ENCODE data around the gene ASB13.

ASB13 gene

DNA sequence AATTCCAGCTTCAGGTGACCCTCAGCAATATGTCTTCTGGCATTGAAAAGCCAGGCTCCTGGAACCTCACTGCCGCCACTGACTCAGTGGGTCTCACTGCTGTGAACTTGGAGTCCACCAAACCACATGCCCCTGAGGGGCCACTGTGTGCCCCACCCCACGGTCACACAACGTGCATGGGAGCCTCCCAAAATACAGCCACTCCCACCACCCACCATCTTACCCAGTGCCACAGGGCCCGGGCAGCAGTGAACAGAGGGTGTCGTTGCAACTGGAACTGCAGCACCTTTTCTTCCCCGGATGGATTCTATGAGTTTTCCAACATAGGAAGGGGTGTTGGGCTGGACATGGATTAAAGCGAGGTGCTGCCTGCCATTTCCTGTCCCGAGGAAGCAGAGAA is 60.1 kb downstream of the ASB13 start:
- no peak for DNase-seq (ENCODE audit: low read depth)
- TF ChIP-seq, protein P1, sequence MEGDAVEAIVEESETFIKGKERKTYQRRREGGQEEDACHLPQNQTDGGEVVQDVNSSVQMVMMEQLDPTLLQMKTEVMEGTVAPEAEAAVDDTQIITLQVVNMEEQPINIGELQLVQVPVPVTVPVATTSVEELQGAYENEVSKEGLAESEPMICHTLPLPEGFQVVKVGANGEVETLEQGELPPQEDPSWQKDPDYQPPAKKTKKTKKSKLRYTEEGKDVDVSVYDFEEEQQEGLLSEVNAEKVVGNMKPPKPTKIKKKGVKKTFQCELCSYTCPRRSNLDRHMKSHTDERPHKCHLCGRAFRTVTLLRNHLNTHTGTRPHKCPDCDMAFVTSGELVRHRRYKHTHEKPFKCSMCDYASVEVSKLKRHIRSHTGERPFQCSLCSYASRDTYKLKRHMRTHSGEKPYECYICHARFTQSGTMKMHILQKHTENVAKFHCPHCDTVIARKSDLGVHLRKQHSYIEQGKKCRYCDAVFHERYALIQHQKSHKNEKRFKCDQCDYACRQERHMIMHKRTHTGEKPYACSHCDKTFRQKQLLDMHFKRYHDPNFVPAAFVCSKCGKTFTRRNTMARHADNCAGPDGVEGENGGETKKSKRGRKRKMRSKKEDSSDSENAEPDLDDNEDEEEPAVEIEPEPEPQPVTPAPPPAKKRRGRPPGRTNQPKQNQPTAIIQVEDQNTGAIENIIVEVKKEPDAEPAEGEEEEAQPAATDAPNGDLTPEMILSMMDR (conservative IDR thresholded peaks at IDR 0.05; ENCODE audit: low read depth, low read length): no peak
- no peak overlapping the region for H3K4me3 ChIP-seq (ENCODE audit: low read length)

DNA sequence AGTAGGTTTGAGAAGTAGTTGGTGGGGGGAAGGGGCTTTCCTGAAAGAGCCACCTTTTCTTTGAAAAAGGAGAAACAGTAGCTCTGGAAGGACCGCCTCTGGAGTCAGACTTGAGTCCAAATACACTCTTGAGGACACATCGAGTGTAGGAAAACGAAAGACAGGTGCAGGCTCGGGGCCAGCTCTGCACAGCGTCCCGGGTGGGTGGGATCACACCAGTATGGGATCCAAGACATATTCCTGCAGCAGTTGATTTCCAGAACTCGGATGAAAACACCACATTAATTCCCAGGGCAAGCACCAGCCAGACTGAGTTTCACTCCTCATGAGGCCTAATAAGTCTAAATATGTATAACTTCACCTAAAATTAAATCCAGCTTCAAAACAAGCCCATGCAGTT is 61.4 kb downstream of the ASB13 start:
- no peak for DNase-seq (ENCODE audit: low read depth)
- TF ChIP-seq, protein P1 (conservative IDR thresholded peaks at IDR 0.05; ENCODE audit: low read depth, low read length): no peak

DNA sequence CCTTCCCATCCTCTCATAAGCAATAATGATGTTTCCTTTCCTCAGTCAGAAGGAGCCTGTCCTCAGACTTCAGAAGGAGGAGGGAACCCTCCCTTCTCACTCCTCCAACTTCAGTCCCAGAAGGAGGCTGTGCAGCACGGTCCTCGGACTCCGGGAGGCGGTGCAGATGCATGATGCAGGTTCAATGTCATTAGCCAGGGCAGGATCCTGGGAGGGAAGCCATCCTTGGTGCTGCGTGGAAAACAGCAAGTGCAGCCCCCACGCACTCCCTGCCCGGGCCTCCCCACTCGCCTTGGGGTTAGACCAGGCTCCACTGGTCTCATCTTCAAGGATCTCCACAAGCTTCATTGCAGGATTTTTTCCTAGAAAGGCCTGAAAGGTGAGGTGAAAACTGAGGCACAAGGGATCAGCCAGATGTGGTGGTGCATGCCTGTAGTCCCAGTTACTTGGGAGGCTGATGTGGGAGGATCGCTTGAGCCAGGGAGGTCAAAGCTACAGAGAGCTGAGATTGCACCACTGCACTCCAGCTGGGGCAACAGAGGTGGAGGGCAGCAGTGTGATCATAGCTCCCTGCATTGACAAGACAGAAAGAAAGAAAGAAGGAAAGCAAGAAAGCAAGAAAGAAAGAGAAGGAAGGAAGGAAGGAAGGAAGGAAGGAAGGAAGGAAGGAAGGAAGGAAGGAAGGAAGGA is 62.0 kb downstream of the ASB13 start:
- TF ChIP-seq, protein P1 (conservative IDR thresholded peaks at IDR 0.05; ENCODE audit: low read depth, low read length): no peak
- no peak for DNase-seq (ENCODE audit: low read depth)
- no peak overlapping the region for H3K4me3 ChIP-seq (ENCODE audit: low read length)

More for the DNA sequence above, 61.4 kb downstream of the ASB13 start:
- no peak overlapping the region for H3K4me3 ChIP-seq (ENCODE audit: low read length)

DNA sequence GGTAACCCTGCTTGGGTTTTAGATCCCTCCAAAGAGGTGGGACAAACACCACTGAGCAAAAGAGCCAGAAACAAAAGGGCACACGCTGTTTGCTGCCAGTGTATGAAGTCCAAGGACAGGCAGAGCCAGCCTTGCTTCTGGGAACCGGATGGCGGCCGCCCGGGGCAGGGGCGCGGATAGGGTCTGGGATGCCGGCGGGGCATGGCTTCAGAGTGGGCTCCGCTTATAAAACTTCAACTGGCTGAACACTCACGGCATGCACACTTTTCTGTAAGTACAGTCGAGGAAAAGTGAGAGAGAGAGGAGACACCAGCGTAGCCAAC is 62.6 kb downstream of the ASB13 start:
- TF ChIP-seq, protein P1 (conservative IDR thresholded peaks at IDR 0.05; ENCODE audit: low read depth, low read length): no peak
- H3K4me3 ChIP-seq (ENCODE audit: low read length): no peak overlapping the region
- no peak for DNase-seq (ENCODE audit: low read depth)

DNA sequence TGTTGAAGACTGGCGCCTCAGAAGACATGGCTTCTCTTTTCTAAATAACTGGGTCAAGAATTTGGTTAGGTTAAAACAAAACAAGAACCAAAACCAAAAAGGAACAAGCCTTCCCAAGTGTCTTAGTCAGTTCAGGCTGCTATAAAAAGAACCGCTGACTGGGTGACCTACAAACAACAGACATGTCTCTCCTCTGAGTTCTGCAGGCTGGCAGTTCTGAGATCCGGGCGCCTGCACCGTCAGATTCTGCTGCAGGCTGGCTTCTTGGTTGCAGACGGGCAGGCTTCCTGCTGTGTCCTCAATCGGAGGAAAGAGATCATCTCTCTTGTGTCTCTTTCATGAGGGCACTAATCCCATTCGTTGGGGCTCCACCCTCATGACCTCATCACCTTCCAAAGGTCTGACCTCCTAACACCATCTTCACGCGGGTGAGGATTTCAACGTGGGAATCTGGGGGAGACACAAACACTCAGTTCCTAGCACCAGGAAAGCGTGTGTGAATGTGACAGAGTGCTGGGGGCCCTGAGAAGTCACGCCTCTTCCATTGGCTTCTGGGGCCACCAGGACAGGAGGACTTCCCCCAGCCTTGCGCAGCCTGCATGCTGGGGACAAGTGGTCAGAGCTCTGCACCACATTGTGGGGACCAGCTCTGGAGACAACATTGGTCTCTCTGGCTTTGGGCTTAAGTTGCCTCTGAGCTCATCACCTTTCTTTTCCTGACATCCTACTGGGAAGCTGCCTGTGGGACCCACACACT is 63.1 kb downstream of the ASB13 start:
- TF ChIP-seq, protein P1 (conservative IDR thresholded peaks at IDR 0.05; ENCODE audit: low read depth, low read length): no peak
- DNase-seq (ENCODE audit: low read depth): no peak

DNA sequence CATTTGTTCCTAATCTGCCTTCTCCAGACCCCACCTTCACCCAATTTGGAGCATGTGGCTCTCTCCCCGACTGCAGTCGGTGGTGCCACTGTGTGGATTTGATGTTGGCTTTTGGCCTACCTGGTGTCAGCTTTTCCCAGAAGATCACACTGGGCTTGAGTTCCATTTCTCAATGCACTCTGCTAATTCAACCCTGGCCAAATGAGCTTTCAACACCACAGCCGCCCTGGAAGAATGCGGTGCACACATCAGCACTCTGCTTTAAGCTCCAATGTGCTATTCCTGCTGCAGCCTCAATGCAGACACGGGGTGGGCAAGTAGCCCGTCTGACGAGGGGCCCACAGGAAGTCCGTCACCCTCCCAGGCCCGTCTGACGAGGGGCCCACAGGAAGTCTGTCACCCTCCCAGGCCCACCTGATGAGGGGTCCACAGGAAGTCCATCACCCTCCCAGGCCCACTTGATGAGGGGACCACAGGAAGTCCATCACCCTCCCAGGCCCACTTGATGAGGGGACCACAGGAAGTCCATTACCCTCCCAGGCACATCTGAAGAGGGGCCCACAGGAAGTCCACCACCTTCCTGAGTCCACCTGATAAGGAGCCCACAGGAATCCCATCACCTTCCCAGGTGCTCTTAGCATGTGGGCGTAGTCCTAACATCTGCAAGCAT is 64.4 kb downstream of the ASB13 start:
- peak; percentile 36 for DNase-seq (ENCODE audit: low read depth)
- TF ChIP-seq, protein P1 (conservative IDR thresholded peaks at IDR 0.05; ENCODE audit: low read depth, low read length): no peak
- H3K4me3 ChIP-seq (ENCODE audit: low read length): no peak overlapping the region

More for the DNA sequence above, 63.1 kb downstream of the ASB13 start:
- no peak overlapping the region for H3K4me3 ChIP-seq (ENCODE audit: low read length)

Measured in retinal pigment epithelial cell (primary cell).